Mucosa of descending colon (tissue), 3 donors: ENCODE results near the gene CTDSPL. TPM values are rescaled to one million over a fixed set of nuclear protein-coding genes. Genes with fewer than 3 reads are reported as not detected.
A peak's percentile ranks its signal among the peaks of the same experiment; 100 is the strongest.

ENCODE experiments used
- ATAC-seq: fragments of 200-7000 bp; cut with Tn5 transposase; one replicate; pipeline ENCODE4 v1.9.1; 2020; ENCODE audit warnings: mild to moderate bottlenecking, moderate library complexity
- DNase-seq, 3 donors: peaks; one replicate each; pipeline ENCODE4 v3.0.0-alpha.2; 2020
- H3K36me3 ChIP-seq: fragments of 200-600 bp; one replicate; pipeline ENCODE4 v1.8.0; 2021; ENCODE audit warnings: low read depth, mild to moderate bottlenecking
- H3K4me1 ChIP-seq: fragments of 200-600 bp; one replicate; pipeline ENCODE4 v1.8.0; 2021; ENCODE audit warnings: low read depth, mild to moderate bottlenecking
- H3K4me3 ChIP-seq: fragments of 200-600 bp; one replicate; pipeline ENCODE4 v1.8.0; 2021; ENCODE audit warnings: mild to moderate bottlenecking
- H3K9me3 ChIP-seq: fragments of 200-600 bp; one replicate; pipeline ENCODE4 v1.8.0; 2021; ENCODE audit warnings: mild to moderate bottlenecking
- CTCF ChIP-seq: fragments of 200-600 bp; IDR thresholded peaks from one replicate; pipeline ENCODE4 v1.8.0; 2022; ENCODE audit warnings: antibody characterized with exemption, mild to moderate bottlenecking
- intact Hi-C, 2 donors: fragments of 100-400 bp; cut with DNase I in 1 of 2; cut with micrococcal nuclease in 1 of 2; formaldehyde crosslinking; loops; one replicate each; pipeline versions ENCODE4 v1.11.0 to v1.11.1; 2022; cut with DNase I, micrococcal nuclease
- total RNA-seq, 3 donors: library from RNA; stranded (reverse); fragmentation: NEBNext Ultra II Directional in 2 of 3; extraction: Animal tissue kit (Norgen Biotek cat#: 25700) in 2 of 3; gene quantifications; one replicate each; pipeline versions ENCODE4 v1.2.1 to v1.2.4, GENCODE V29; 2021 to 2023
- donor health status: DM: no; HTN: no; CAD: no; lungs with moderate emphysema.
- donor health status: DM: no; HTN: no; CAD: no.
- donor health status: DM: no; HTN: yes; CAD: no.

The CTDSPL gene
- total RNA-seq, 3 donors from 2014 or later = 59.1 to 89.7 (median 88.1) TPM

GRCh38 chr3:37825744-37826400 is 35.8 kb upstream of the CTDSPL start:
- intact Hi-C loops = no loop called here
- H3K4me3 ChIP-seq = no peak overlapping the region
- ATAC-seq = no peak
- no peak for TF ChIP-seq CTCF
- no peak for DNase-seq
- no peaks in the 10 kb centered on the region for H3K4me1 ChIP-seq
- H3K36me3 ChIP-seq = no peaks in the 10 kb centered on the region
- H3K9me3 ChIP-seq = no peaks in the 10 kb centered on the region

DNA sequence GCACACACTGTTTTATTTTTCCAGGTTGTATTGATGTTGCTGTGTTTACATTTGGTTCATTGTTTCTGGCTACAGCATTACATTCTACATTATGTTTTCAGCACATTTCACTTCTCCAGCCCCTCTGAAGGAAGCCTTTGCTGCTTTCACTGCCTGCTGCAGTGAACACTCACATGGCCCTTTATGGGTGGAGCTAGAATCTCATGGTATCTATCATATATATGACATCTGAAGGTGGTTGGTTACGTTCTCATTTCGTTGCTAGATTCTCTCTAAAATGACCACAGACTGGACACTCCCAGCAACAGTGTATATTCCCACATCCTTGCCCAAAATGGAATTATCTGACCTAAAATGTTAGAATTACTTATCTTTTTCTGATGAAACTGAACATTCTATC is 35.2 kb upstream of the CTDSPL start:
- intact Hi-C loops = no loop called here
- ATAC-seq (no peak), DNase-seq (no peak)
- Histone ChIP-seq H3K36me3 (no peaks in the 10 kb centered on the region), H3K4me1 (no peaks in the 10 kb centered on the region), H3K4me3 (no peak overlapping the region), H3K9me3 (no peaks in the 10 kb centered on the region)
- TF ChIP-seq CTCF = no peak

- intact Hi-C loops = no loop called here
These were observed 34.7 kb upstream of the CTDSPL start for GRCh38 chr3:37826933-37827332.

DNA sequence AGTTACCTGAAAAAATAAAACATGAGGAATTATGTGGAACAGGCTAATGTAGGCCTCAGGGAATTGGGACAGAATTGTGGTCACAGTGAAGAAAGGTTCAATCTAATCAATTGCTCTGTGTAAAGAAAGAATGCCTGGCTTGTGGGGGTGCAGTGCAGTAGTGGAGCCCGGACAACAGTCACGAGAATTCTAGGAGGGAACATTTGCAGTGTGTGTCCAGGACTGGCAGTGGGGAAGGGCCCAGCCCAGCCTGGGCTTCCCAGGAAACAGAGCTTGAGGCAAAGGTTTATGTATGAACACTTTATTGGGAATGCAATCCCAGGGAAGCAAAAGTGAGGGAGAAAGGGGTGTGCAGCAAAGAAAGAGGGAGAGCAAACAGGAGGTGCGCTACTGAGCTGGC is 29.2 kb upstream of the CTDSPL start:
- no peaks in the 10 kb centered on the region for H3K36me3 ChIP-seq

More at GRCh38 chr3:37826933-37827332, 34.7 kb upstream of the CTDSPL start:
- ATAC-seq (no peak), DNase-seq (no peak)
- no peaks in the 10 kb centered on the region for H3K36me3 ChIP-seq
- TF ChIP-seq CTCF = no peak
- H3K4me3 ChIP-seq = no peak overlapping the region
- no peaks in the 10 kb centered on the region for H3K9me3 ChIP-seq
- H3K4me1 ChIP-seq = no peaks in the 10 kb centered on the region

GRCh38 chr3:37833302-37834186 is 28.1 kb upstream of the CTDSPL start:
- no peaks in the 10 kb centered on the region for H3K4me1 ChIP-seq
- TF ChIP-seq CTCF = no peak
- no peak for DNase-seq
- intact Hi-C loops = no loop called here
- no peaks in the 10 kb centered on the region for H3K36me3 ChIP-seq
- ATAC-seq = peak; percentile 55
- H3K4me3 ChIP-seq = no peak overlapping the region
- no peaks in the 10 kb centered on the region for H3K9me3 ChIP-seq

More for the DNA sequence above, 29.2 kb upstream of the CTDSPL start:
- H3K9me3 ChIP-seq = no peaks in the 10 kb centered on the region
- no peaks in the 10 kb centered on the region for H3K4me1 ChIP-seq
- ATAC-seq (no peak), DNase-seq (no peak)
- no peak overlapping the region for H3K4me3 ChIP-seq
- intact Hi-C loops = no loop called here
- no peak for TF ChIP-seq CTCF
